Stimulated activated naive CD8-positive, alpha-beta T cell treated with anti-CD3 and anti-CD28 coated beads, Interleukin-15, Interleukin-2, amounts not matched to agents 100 U/mL and 50 U/mL, for 24 hours (primary cell): ENCODE data around the gene CYSLTR1.
"Not testable (repeated sequence)": the region's sequence is repeated elsewhere in the genome, so short reads cannot be mapped to it uniquely, and the experiment has no call there.

Experiments used
- ATAC-seq: fragments of 150-1000 bp; cut with Tn5 transposase; one replicate; pipeline ENCODE4 v1.10.0; 2021
- DNase-seq: peaks from one replicate; pipeline ENCODE4 v3.0.0; 2021

The CYSLTR1 gene, protein sequence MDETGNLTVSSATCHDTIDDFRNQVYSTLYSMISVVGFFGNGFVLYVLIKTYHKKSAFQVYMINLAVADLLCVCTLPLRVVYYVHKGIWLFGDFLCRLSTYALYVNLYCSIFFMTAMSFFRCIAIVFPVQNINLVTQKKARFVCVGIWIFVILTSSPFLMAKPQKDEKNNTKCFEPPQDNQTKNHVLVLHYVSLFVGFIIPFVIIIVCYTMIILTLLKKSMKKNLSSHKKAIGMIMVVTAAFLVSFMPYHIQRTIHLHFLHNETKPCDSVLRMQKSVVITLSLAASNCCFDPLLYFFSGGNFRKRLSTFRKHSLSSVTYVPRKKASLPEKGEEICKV

DNA sequence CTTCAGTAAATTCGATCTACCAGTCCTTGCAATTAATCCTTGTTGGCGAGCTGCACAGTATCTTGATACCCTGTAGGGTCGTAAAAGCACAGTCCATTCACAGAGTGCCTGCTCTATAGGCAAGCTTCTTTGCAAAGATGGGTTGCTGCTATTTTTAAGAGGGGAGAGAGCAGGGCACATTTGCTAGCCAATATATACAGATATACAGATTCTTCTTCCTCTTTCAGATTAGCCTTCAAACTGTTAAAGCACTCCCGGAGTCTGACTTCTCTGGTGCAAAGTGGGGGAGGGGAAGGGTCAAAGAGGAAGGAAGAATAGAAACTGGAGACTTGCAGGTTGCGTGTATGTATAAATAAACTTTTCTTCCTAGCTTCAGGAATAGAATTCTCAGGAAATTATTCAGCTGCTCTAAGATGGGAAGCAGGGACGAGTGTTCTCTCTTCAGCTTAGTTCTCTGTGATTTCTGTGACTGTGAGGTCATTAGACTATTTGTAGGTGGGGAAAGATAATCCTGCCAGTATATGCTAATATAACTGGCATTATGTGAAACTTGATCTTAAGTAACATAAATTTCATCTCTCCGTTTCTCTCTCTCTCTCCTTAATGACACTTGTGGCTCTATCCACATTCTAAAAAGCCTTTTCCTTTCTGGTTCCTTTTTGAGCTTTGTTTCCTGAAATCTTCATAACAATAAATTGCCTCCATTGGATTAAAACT is at the start of gene CYSLTR1:
TSS of gene CYSLTR1 (minus strand) at position 242 of the 717 bp plus-strand sequence. CDS start 53,865 bp downstream, outside the sequence.
- DNase-seq (no peak), ATAC-seq (no peak)

DNA sequence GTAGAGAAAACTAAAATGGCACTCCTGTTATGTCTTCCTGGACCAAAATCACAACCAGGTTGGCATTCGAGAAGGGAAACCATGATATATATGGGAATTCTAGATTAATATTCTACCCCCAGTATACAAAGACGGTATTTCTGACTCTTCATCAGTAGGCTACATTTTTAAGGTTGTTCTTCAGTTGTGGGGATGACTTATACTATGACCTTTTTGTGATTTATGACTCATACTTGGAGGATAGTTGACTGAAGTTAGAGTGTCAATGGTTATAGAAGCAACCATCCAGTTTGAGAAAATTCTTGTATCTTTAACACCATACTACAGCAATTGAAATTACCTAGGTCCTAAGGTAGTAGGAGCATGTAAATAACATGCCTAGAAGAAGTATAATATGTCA is 49.8 kb upstream of the CYSLTR1 start:
- ATAC-seq: peak; percentile 86
- DNase-seq: no peak

DNA sequence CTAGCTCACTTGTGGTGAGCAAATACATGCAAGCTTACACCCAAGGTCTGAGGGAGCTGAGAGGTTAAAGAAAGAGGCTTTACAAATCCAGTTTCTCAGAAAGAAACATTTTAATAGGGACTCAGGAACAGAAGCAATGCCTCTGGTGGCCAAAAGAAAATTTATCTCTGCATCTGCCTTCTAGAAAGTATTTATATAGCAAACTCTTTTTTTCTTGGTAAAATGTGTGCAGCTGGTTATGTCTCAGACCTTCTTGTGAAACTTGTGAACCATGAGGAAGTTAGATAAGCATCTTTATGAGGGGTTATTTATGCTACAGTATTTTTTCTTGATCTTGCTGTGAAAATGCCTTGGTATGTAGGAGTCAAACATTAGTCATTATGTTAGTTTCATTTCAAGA is 48.5 kb upstream of the CYSLTR1 start:
- ATAC-seq (peak; percentile 71), DNase-seq (no peak)

DNA sequence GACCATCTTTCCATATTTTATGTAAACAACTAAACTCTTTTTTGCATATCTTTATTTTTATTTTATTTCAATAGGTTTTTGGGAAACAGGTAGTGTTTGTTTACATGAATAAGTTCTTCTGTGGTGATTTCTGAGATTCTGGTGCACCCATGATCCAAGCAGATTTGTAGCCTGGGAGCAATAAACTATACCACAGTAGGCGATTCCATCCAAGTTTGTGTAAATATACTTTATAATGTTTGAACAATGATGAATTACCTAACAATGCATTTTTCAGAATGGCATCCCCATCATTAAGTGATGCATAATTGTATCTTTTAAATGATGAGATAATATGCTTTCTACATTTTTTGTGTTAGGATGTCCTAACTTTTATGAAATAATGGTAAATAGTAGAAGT is 39.2 kb upstream of the CYSLTR1 start:
- ATAC-seq (no peak), DNase-seq (no peak)

DNA sequence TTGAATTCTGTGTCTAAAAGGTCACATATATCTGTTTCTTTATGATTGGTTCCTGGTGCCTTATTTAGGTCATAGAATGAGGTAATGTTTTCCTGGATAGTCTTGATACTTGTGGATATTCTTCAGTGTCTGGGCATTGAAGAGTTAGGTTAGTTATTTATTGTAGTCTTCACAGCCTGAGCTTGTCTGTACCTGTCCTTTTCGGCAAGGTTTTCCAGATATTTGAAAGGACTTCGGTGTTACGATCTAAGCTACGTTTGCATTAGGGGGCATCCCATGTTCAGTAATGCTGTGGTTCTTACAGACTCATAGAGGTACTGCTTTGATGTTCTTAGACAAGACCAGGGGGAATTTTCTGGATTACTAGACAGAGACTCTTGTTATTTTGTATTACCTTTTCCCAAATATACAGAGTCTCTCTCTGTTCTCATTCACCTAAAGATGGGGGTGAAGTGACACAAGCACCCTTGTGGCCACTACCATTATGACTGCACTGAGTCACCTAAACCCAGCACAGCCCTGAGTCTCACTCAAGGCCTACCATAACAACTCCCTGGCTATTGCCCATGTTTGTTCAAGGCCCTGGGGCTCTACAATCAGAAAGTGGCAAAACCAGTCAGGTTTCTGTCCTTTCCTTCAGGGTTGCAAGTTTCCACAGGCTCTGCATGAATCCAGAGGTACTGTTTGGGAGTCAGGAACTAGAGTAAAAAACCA is 30.1 kb upstream of the CYSLTR1 start:
- DNase-seq (no peak), ATAC-seq (no peak)

DNA sequence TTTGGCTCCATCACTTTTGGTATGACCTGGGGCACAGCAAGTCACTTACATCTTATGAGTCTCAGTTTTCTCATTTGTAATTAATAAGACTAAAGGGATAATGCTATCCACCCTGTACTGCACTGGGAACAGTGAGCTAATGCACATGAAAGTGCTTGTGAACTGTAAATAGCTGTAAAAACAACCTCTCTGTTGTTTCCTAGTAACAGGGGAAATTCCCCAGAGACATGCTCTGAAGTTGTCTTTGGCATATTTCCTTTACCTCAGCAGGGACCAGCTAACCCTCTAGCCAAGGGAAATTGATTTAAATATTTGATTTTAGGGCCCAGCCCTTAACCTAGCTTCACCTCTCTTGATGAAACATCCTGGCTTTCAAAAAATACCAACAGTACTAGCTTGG is 6.1 kb upstream of the CYSLTR1 start:
- ATAC-seq (peak; percentile 28), DNase-seq (no peak)

DNA sequence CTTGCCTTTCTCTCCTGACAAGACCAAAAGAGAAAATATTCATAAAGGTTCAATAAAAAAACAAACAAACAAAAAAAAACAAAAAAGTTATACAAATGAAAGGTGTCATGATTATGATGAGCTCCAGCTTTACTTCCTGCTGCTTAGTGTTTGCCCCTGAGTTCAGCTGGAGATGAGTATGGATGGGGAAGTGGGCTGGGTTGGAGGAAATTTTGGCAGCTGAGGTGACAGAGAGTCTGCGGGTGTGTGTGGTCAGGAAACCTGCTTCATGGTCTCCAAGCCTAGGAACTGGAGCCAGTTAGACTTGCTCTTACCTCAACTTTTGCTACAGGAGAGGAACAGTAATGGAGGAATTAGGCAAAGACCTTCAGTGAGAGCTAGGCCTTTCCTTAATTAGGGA is 4.3 kb upstream of the CYSLTR1 start:
- no peak for ATAC-seq
- no peak for DNase-seq

DNA sequence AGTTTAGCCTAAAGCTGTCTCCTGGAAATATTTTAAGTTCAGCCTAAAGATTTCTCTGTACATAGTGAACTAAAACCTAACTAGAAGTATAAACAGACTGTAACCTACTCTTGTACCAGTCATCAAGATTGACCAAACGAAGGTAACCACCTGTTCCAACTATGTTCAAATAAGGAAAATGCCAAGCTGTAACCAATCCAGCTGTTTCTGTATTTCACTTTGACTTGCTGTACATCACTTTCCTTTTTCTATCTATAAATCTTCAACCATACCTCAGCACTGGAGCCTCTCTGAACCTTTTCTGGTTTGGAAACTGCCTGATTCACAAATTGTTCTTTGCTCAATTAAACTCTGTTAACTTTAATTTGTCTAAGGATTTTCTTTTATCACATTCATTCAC is 3.1 kb upstream of the CYSLTR1 start:
- ATAC-seq (peak; percentile 19), DNase-seq (no peak)

DNA sequence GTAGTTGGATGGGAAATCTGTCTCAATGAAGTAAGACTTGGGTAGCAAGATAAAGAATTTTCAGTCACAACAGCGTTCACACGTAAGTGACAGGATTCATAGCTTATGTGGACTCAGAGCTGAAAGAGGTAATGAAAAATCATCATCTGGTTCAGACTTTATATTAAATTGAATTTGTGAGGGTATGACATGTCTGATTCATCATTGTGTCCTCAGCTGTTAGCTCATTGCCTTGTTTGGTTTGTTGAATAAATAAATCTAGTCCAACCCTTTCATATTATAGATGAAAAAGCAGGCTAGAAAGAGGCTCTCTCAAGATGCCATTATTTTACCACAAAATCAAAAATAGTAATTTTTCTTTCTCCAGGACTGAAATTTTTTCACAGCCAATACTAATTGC is 2.7 kb upstream of the CYSLTR1 start:
- no peak for ATAC-seq
- no peak for DNase-seq

DNA sequence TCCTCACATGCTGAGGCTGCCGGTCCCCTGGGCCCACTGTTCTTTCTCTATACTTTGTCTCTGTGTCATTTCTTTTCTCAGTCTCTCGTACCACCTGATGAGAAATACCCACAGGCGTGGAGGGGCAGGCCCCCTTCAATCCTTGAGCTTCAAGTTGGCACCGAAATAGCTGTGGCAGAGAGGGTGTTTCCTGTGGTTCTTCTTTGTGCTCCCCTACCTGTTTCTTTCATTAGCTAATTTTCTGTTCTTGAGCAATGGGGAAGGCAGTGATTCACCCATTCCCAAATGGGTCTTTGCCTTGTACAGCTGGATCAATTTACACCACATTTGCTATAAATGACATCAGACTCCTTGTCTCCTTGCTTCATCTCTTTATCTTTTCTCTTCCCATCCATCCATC is 2.1 kb upstream of the CYSLTR1 start:
- peak; percentile 43 for ATAC-seq
- peak; percentile 14 for DNase-seq

DNA sequence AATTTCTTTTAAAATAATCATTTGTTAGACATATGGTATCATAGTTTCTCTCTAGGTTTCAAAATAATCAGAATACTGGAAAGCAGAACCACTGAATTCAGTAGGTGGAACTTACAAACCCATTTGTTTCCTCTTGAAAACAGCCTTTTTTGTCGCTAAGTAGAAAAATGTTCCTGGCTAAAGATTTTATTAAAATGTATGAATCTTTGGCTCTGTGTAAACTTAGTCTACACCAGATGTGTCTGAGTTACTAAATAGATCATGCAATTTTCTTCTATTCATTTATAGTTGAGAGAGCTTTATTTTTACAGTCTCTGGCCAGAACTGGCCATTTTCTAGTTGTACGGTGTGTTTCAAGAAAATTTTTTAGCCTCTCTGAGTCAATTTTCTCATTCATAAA is 1.0 kb downstream of the CYSLTR1 start:
- ATAC-seq (no peak), DNase-seq (no peak)

DNA sequence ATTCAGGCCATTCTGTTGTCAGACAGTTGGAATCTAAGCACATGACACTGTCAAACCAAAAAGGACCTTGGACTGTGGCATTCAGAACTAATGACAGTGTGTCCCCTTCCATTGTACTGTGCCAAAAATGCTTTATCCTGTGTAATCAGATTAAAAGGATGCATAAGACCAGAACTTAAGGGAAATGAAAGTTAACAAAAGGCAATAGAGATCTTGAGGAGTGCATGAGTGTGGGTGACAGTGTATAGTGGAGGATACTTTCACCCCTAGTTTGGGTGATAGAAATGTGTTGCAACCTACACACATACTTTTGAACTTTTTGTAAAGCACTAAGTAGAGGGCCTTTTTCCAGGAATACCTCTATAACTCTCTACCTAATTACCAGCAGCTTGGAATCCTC is 4.5 kb downstream of the CYSLTR1 start:
- DNase-seq (no peak), ATAC-seq (no peak)

DNA sequence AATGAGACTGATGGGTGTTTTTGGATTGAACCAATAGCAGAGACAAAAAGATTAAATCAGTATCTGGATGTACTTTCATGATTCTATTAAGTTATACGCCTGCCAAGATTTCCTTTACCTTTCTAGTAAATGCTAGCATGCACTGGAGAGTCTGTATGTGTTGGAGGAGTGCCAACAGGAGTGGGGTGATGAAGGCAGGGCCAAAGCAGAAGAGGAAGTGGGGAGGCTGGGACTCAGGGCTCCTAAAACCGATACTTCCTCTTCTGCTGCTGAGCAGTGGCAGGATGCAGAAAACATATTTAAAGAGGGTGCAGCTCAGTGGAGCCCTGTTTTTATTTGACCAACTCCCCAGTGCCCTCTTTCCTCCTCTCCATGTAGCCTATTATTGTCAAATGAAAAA is 5.6 kb downstream of the CYSLTR1 start:
- ATAC-seq (peak; percentile 40), DNase-seq (peak; percentile 23)

DNA sequence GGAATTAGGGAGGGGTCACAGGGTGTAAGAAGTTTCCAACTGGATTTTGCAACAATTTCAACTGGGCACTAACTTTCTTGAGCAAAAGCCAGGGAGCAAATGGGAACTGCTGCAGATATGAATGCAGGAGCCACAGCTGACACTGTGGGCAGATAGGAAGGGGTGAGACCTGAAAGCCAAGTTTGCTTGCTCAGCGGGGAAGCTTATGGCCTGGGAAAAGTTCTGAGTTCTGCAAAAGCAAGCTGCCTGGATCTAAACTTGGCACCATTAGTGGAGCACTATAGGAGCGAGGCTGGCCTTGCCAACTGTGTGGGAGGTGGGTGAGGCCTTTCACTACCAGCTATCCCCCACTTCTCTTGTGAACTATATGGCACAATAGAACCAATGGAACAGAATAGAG is 11.1 kb downstream of the CYSLTR1 start:
- ATAC-seq (no peak), DNase-seq (no peak)

DNA sequence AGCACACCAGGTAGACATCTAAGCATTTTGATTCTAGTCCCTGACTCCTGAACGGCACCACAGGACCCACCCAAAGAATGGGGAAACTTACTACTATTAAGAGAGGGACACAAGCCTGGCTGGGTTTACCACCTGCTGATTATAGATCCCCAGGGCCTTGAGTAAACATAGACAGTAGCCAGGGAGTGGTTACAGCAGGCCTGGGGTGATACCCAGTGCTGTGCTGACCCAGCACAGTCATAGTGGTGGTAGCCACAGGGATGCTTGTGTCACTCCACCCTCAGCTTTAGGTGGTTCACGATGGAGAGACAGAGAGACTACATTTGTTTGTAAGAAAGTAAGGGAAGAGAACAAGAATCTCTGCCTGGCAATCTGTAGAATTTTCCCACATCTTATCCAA is 11.7 kb downstream of the CYSLTR1 start:
- DNase-seq (no peak), ATAC-seq (no peak)

DNA sequence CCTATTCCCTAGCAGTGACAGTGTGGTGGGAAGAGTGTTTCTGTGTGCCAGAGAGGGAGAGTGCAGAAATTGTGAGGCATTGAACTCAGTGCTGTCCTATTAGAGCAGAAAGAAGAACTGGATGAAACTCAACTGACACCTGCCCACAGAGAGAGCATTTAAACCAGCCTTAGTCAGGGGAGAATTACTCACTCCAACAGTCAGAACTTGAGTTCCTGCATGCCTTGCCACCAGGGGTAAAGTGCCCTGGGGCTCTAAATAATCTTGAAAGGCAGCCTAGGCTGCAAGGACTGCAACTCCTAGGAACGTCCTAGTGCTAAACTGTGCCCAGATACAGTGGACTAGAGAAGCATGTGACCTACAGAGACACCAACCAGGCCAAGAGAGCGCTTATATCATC is 12.8 kb downstream of the CYSLTR1 start:
- DNase-seq: no peak
- peak; percentile 93 for ATAC-seq

DNA sequence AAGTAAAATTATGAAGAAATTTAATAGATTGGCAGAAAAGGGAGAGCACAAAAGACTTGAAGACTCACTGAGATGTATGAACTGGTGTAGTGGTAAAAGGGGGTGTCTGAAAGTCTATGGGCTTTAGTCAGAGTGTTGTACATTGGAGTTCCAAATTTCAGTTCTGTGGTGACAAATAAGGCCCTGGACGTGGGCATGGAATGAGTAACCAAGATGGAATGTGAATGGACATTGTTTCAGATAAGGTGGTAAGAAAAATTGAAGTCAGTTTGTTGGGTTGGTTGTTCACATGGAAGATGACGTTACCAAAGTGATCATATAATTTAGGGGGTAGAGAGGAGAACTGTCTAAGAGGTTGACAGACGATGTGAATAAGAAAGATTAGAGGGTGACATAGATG is 13.9 kb downstream of the CYSLTR1 start:
- no peak for ATAC-seq
- DNase-seq: no peak

DNA sequence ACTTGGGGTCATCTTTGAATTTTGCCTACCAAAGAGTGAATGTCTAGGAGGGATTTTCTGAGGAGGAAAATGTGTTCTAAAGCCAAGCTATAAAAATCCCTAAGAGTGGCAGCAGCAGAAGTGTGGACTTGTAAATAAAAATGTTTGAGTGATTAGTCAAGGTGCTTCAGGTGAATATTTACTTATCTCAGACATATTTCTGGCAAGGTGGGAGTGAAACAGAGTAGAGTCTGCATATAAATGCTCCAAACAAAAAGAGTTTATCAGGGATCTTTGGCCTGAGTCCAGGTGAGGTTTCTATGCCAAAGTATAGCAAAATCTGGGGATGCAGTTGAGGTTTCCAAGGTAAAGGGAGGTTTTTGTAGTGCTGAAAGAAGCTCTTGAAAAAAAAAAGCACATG is 19.7 kb downstream of the CYSLTR1 start:
- ATAC-seq (no peak), DNase-seq (no peak)

DNA sequence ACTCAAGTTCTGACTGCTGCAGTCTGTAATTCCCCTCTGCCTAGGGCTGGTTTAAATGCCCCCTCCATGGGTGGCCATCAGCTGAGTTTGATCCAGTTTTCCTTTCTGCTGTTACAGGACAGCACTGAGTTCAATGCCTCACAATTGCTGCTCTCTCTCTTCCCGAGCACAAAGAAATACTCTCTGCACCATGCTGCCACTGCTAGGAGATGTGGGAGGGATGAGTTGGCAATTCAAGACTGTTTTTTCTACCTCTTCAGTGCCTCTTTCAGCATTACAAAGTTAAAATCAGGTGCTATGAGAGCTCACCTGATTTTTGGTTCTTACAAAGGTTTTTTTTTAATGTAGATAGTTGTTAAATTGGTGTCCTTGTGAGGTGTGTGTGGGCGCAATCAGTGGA is 24.3 kb downstream of the CYSLTR1 start:
- no peak for ATAC-seq
- no peak for DNase-seq

DNA sequence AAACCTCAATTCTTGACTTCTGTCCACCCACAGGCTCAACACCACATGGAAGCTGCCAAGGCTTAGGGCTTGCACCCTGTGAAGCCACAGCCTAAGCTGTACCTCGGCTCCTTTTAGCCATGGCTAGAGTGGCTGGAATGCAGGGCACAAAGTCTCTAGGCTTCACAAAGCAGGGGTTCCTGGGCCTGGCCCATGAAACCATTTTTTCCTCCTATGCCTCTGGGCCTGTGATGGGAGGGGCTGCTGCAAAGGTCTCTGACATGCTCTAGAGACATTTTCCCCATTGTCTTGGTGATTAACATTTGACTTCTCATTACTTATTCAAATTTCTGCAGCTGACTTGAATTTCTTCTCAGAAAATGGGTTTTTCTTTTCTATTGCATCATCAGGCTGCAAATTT is 26.5 kb downstream of the CYSLTR1 start:
- DNase-seq, ATAC-seq: not testable (repeated sequence)

DNA sequence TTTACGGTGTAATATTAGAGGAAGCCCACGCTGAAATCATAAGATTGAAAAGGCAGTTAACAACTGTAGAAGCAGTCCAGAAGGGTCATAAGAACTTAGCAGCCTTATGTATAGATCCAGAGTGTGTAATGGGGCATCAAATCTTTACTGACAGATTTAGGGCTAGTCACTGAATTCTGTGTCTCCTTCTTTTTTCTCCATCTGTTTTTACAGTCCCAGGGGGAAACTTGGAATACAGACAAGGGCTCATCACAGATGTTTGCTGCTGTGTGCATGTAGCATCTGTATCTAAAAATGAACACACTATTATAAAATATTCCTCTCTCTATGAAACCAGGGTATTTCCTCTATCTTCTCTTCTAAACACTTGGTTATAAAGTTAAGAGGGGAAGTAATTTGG is 43.9 kb downstream of the CYSLTR1 start:
- DNase-seq (no peak), ATAC-seq (no peak)

DNA sequence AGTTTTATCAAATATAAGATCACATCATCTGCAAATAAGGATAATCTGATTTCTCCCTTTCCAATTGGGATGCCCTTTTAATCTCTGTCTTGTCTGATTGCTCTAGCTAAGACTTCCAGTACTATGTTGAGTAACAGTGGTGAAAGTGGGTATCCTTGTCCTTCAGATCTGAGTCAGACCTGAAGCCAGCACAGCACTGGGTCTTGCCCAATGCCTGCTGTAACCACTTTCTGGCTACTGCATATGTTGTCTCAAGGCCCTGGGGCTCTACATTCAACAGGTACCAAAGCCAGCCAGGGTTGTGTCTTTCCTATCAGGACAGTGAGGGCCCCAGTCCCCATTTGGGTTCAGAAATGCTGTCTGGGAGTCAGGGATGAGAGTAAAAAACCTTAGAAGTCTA is 90.3 kb downstream of the CYSLTR1 start:
- ATAC-seq (no peak), DNase-seq (no peak)

DNA sequence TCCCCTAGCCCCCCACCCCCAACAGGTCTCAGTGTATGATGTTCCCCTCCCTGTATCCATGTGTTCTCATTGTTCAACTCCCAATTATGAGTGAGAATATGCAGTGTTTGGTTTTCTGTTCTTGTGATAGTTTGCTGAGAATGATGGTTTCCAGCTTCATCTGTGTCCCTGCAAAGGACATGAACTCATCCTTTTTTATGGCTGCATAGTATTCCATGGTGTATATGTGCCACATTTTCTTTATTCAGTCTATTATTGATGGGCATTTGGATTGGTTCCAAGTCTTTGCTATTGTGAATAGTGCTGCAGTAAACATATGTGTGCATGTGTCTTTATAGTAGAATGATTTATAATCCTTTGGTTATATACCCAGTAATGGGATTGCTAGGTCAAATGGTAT is 101.4 kb downstream of the CYSLTR1 start:
- DNase-seq: not testable (repeated sequence)

More for the DNA sequence above, 101.4 kb downstream of the CYSLTR1 start:
- ATAC-seq: not testable (repeated sequence)
